H9 (cell line): Measurements from ENCODE around the gene ZNF724. TPM values are rescaled to one million over a fixed set of nuclear protein-coding genes. Genes with fewer than 3 reads are reported as not detected.

Source experiments
- DNase-seq: peaks from one replicate; pipeline ENCODE4 v3.0.0-alpha.2; 2017
- H2AFZ ChIP-seq: one replicate; pipeline ENCODE4 v1.6.1; 2013; ENCODE audit warnings: mild to moderate bottlenecking, low read length, control low read depth, moderate library complexity
- H2AK5ac ChIP-seq: 2 replicates; pipeline ENCODE4 v1.6.1; 2013; ENCODE audit warnings: low read length, control low read depth, mixed read lengths; ENCODE audit not compliant: insufficient read length
- H2BK120ac ChIP-seq: one replicate; pipeline ENCODE4 v1.6.1; 2013; ENCODE audit warnings: low read depth, mild to moderate bottlenecking, low read length, control low read depth, inconsistent platforms; ENCODE audit not compliant: poor library complexity, severe bottlenecking
- H2BK12ac ChIP-seq: 2 replicates; pipeline ENCODE4 v1.6.1; 2013; ENCODE audit warnings: low read length, control low read depth, mixed read lengths, low read depth; ENCODE audit not compliant: insufficient read length
- H2BK15ac ChIP-seq: 2 replicates; pipeline ENCODE4 v1.6.1; 2013; ENCODE audit warnings: low read depth, low read length, control low read depth
- H2BK20ac ChIP-seq: one replicate; pipeline ENCODE4 v1.6.1; 2013; ENCODE audit warnings: low read depth, mild to moderate bottlenecking, low read length, control low read depth, inconsistent platforms; ENCODE audit not compliant: poor library complexity, severe bottlenecking
- H2BK5ac ChIP-seq: 2 replicates; pipeline ENCODE4 v1.6.1; 2013; ENCODE audit warnings: low read length, control low read depth, mixed read lengths; ENCODE audit not compliant: insufficient read length
- H3K14ac ChIP-seq: 2 replicates; pipeline ENCODE4 v1.6.1; 2013; ENCODE audit warnings: low read length, control low read depth; ENCODE audit not compliant: insufficient read depth
- H3K18ac ChIP-seq: 2 replicates; pipeline ENCODE4 v1.6.1; 2013; ENCODE audit warnings: low read depth, mild to moderate bottlenecking, mixed read lengths, low read length, control low read depth; ENCODE audit not compliant: insufficient read length
- H3K23ac ChIP-seq: 2 replicates; pipeline ENCODE4 v1.6.1; 2013; ENCODE audit warnings: low read length, control low read depth, mixed read lengths, low read depth; ENCODE audit not compliant: insufficient read length
- H3K23me2 ChIP-seq: 2 replicates; pipeline ENCODE4 v1.6.1; 2013; ENCODE audit warnings: low read depth, mild to moderate bottlenecking, mixed read lengths, low read length, control low read depth; ENCODE audit not compliant: insufficient read length, poor library complexity, severe bottlenecking
- H3K27ac ChIP-seq: 2 replicates; pipeline ENCODE4 v1.5.1; 2013; ENCODE audit warnings: low read length, control low read depth, mixed read lengths, low read depth; ENCODE audit not compliant: insufficient read length
- H3K27me3 ChIP-seq: 2 replicates; pipeline ENCODE4 v1.6.1; 2013; ENCODE audit warnings: low read length, control low read depth, inconsistent platforms; ENCODE audit not compliant: insufficient read depth
- H3K4ac ChIP-seq: 2 replicates; pipeline ENCODE4 v1.6.1; 2013; ENCODE audit warnings: low read depth, mild to moderate bottlenecking, control low read depth, inconsistent platforms, low read length, moderate library complexity
- H3K4me1 ChIP-seq: 2 replicates; pipeline ENCODE4 v1.6.1; 2013; ENCODE audit warnings: low read length, control low read depth, inconsistent platforms; ENCODE audit not compliant: insufficient read depth
- H3K4me2 ChIP-seq: 2 replicates; pipeline ENCODE4 v1.6.1; 2013; ENCODE audit warnings: low read length, control low read depth, mixed read lengths; ENCODE audit not compliant: insufficient read length, insufficient read depth
- H3K56ac ChIP-seq: 2 replicates; pipeline ENCODE4 v1.6.1; 2013; ENCODE audit warnings: low read depth, mild to moderate bottlenecking, mixed read lengths, low read length, control low read depth; ENCODE audit not compliant: insufficient read length
- H3K79me1 ChIP-seq: 2 replicates; pipeline ENCODE4 v1.6.1; 2013; ENCODE audit warnings: low read depth, mild to moderate bottlenecking, moderate library complexity, low read length, control low read depth, inconsistent platforms; ENCODE audit not compliant: insufficient read depth, poor library complexity, severe bottlenecking
- H3K79me2 ChIP-seq: 2 replicates; pipeline ENCODE4 v1.6.1; 2013; ENCODE audit warnings: low read length, control low read depth, inconsistent platforms; ENCODE audit not compliant: insufficient read depth
- H3K9ac ChIP-seq: 2 replicates; pipeline ENCODE4 v1.6.1; 2013; ENCODE audit warnings: low read length, control low read depth, mixed read lengths; ENCODE audit not compliant: insufficient read length; ENCODE audit errors: extremely low read depth
- H3K9me3 ChIP-seq: one replicate; pipeline ENCODE4 v1.6.1; 2013; ENCODE audit warnings: low read depth, low read length, inconsistent platforms; ENCODE audit not compliant: control insufficient read depth
- H3T11ph ChIP-seq: one replicate; pipeline ENCODE4 v1.6.1; 2013; ENCODE audit warnings: mild to moderate bottlenecking, low read length, control low read depth, inconsistent platforms
- H4K20me1 ChIP-seq: one replicate; pipeline ENCODE4 v1.6.1; 2013; ENCODE audit not compliant: control insufficient read depth, insufficient read length, insufficient read depth
- H4K5ac ChIP-seq: 2 replicates; pipeline ENCODE4 v1.6.1; 2013; ENCODE audit warnings: low read depth, mild to moderate bottlenecking, mixed read lengths, low read length, control low read depth; ENCODE audit not compliant: insufficient read length
- H4K8ac ChIP-seq: replicated peaks from 2 replicates; pipeline ENCODE4 v1.6.1; 2013; ENCODE audit warnings: low read length, control low read depth, mixed read lengths, low read depth; ENCODE audit not compliant: insufficient read length
- H4K91ac ChIP-seq: 2 replicates; pipeline ENCODE4 v1.6.1; 2013; ENCODE audit warnings: low read depth, mild to moderate bottlenecking, moderate library complexity, mixed read lengths, low read length, control low read depth; ENCODE audit not compliant: insufficient read length
- H3K27ac Mint-ChIP-seq, 3 experiments: 2 replicates in 2 of 3; 3 replicates in 1 of 3; pipeline ENCODE4 v1.8.0; 2020 to 2021; ENCODE audit warnings: mixed read lengths in 3 of 3, mild to moderate bottlenecking in 1 of 3, moderate library complexity in 1 of 3
- H3K27me3 Mint-ChIP-seq: 2 replicates; pipeline ENCODE4 v1.8.0; 2021; ENCODE audit warnings: low read depth, mild to moderate bottlenecking, moderate library complexity, mixed read lengths
- H3K36me3 Mint-ChIP-seq, 3 experiments: 2 replicates in 2 of 3; 3 replicates in 1 of 3; pipeline ENCODE4 v1.8.0; 2020 to 2021; ENCODE audit warnings: low read depth in 3 of 3, mixed read lengths in 3 of 3; ENCODE audit not compliant: insufficient read depth in 1 of 3
- H3K4me1 Mint-ChIP-seq, 2 experiments: 2 replicates each; pipeline ENCODE4 v1.8.0; 2020; ENCODE audit warnings: mixed read lengths in 2 of 2
- H3K4me3 Mint-ChIP-seq, 2 experiments: 2 replicates in 1 of 2; 3 replicates in 1 of 2; pipeline ENCODE4 v1.8.0; 2020 to 2021; ENCODE audit warnings: mild to moderate bottlenecking in 2 of 2, mixed read lengths in 2 of 2, moderate library complexity in 1 of 2
- H3K9me3 Mint-ChIP-seq, 2 experiments: 2 replicates in 1 of 2; 3 replicates in 1 of 2; pipeline ENCODE4 v1.8.0; 2020; ENCODE audit warnings: mild to moderate bottlenecking in 2 of 2, mixed read lengths in 2 of 2, moderate library complexity in 1 of 2
- WGBS: extraction: QIAGEN DNeasy Blood & Tissue Kit; methylation state at CpG from one replicate; pipeline ENCODE4 v1.1.7; 2013; ENCODE audit warnings: missing lambda C conversion rate, low lambda C conversion rate, mixed read lengths; ENCODE audit not compliant: insufficient read length; ENCODE audit errors: extremely low coverage; 5-methylcytosine and 5-hydroxymethylcytosine counted together
- total RNA-seq: library from RNA; stranded (reverse); gene quantifications from 2 replicates; pipeline ENCODE4 v1.2.1, GENCODE V29; 2021
- TF ChIP-seq, protein P1 (sequence below): fragments of 200-600 bp; sonication (generic); conservative IDR thresholded peaks from 3 replicates; pipeline ENCODE4 v1.8.0; 2021; ENCODE audit warnings: antibody characterized with exemption, mild to moderate bottlenecking

The ZNF724 gene
- total RNA-seq, 1 experiment from 2014 or later: 56.7 TPM

DNA sequence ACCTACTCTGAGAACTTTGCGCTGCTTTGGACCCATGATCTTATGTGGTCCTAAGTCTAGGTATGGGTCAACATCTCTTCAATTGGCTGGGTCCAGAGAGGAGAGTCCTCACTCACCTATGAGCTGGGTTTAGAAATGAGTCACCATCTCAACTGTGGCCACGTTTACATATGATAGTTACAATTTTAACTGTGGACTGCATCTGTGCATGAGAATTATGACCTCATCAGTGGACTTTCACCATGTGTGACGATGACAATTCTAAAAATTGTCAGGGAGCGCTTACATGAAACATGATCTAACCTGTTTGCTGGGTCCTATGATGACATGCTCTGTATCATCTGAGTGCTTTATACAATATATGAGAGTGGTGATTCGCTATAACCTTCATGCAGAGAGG, 12.7 kb upstream of the ZNF724 start:
- Mint-ChIP-seq H3K4me3 (no peak overlapping the region), H3K4me1 (no peaks in the 10 kb centered on the region), H3K27ac (no peak overlapping the region), H3K27me3 (no peaks in the 10 kb centered on the region), H3K36me3 (peaks cover 56 to 79% (median 72%) of the 10 kb centered on the region in 3 experiments), H3K9me3 (no peaks in the 10 kb centered on the region)
- H2BK20ac ChIP-seq: no peak overlapping the region
- no peaks in the 10 kb centered on the region for H3K27me3 ChIP-seq
- no peak overlapping the region for H3K27ac ChIP-seq
- H2BK5ac ChIP-seq: no peak overlapping the region
- no peak overlapping the region for H4K91ac ChIP-seq
- no peak overlapping the region for H3K23ac ChIP-seq
- no peaks in the 10 kb centered on the region for H4K20me1 ChIP-seq
- H2BK120ac ChIP-seq: no peak overlapping the region
- H2AFZ ChIP-seq: no peak overlapping the region
- TF ChIP-seq, protein P1, sequence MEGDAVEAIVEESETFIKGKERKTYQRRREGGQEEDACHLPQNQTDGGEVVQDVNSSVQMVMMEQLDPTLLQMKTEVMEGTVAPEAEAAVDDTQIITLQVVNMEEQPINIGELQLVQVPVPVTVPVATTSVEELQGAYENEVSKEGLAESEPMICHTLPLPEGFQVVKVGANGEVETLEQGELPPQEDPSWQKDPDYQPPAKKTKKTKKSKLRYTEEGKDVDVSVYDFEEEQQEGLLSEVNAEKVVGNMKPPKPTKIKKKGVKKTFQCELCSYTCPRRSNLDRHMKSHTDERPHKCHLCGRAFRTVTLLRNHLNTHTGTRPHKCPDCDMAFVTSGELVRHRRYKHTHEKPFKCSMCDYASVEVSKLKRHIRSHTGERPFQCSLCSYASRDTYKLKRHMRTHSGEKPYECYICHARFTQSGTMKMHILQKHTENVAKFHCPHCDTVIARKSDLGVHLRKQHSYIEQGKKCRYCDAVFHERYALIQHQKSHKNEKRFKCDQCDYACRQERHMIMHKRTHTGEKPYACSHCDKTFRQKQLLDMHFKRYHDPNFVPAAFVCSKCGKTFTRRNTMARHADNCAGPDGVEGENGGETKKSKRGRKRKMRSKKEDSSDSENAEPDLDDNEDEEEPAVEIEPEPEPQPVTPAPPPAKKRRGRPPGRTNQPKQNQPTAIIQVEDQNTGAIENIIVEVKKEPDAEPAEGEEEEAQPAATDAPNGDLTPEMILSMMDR: no peak
- no peak overlapping the region for H4K5ac ChIP-seq
- no peak for DNase-seq
- H3K4ac ChIP-seq: no peak overlapping the region
- no peak overlapping the region for H2BK12ac ChIP-seq
- no peak overlapping the region for H2BK15ac ChIP-seq
- H3K79me1 ChIP-seq: peaks cover 2% of the 10 kb centered on the region
- no CpG with 5 or more reads among the region's 5 CpGs for WGBS
- no peak overlapping the region for H3K18ac ChIP-seq
- H3K4me1 ChIP-seq: no peaks in the 10 kb centered on the region
- no peak overlapping the region for H3K4me2 ChIP-seq
- H2AK5ac ChIP-seq: no peak overlapping the region
- no peak overlapping the region for H3K9ac ChIP-seq
- no peaks in the 10 kb centered on the region; the same call in 1 of the 2 replicates for H3K79me2 ChIP-seq
- H3K56ac ChIP-seq: no peak overlapping the region
- H3K23me2 ChIP-seq: no peaks in the 10 kb centered on the region
- H3K9me3 ChIP-seq: no peaks in the 10 kb centered on the region
- H3T11ph ChIP-seq: no peak overlapping the region
- no peak overlapping the region for H3K14ac ChIP-seq
- H4K8ac ChIP-seq: no peak overlapping the region
